Right forelimb (tissue), 1 donor: ENCODE results near the gene IL17C.

Source experiments
- DNase-seq: peaks from one replicate; pipeline ENCODE4 v3.0.0-alpha.2; 2018

IL17C gene

DNA sequence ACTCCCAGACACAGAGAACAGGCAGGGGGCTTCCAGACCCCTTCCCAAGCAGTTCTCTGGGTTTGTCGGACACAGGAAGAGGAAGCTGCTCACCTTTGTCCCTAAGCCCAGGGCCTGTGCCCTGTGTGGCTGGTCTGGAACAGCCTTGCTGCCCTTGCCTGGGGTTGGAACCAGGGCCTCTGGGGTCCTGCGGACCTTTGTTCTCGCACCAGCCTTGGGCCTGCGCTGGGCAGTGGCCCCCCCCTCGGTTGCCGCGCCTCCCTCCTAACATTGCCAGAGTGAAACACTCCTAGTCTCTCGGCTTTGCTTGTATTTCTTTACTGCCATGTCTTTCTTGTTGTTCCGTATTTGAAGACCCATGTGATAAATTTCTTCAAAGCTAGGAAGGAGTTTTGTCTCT lies 8.5 kb upstream of the IL17C start:
- no peak for DNase-seq

DNA sequence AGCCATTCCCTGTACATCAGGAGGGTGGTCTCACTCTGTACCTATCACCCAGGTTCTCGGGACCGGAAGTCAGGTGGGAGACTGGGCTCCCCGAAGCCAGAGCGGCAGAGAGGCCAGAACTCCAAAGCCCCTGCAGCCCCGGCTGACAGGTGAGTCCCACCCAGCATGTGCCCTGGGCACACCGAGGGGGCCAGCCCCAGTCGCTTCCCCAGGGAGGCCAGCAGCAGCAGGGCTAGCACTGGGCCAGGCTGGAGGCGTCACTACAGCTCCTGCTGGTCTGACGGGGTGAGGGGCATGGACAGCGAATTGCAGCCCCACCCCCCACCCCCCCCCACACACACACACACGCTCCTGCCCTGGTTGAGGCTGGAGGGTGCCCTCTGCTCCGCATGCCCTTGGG lies 7.9 kb upstream of the IL17C start:
- DNase-seq: no peak

DNA sequence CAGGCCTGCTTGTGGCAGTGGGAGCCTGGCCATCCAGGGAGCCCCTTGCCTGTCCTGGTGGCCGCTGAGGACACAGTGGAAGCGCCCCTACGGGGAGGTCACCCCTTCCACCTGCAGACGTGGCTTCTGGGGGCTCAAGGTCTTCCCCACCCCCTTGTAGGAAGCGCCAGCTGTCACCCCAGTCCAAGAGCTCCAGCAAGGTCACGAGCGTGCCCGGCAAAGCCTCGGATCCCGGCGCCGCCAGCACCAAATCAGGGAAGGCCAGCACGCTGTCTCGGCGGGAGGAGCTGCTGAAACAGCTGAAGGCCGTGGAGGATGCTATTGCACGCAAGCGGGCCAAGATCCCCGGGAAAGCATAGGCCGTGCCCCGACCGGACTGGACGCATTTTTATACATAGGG lies 7.4 kb upstream of the IL17C start:
- DNase-seq: no peak

DNA sequence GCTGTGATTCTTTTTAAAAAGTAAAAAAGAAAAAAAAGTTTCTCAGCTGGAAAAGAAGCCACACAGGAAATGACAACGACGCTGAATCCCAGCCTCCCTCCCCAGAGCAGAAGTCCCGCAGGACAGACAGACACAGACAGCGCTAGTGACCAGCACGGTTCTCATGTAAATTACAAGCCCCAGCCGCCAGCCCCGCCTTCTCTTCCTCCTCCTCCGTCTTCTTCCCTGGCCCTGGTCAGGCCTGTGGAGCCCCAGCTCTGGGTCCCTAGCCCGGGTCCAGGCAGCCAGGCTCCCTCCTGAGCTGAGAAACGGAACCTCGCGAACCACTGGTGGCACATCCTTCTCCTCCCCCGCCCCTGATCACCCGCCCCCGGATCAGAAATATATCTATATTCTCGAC lies 7.0 kb upstream of the IL17C start:
- DNase-seq: no peak

DNA sequence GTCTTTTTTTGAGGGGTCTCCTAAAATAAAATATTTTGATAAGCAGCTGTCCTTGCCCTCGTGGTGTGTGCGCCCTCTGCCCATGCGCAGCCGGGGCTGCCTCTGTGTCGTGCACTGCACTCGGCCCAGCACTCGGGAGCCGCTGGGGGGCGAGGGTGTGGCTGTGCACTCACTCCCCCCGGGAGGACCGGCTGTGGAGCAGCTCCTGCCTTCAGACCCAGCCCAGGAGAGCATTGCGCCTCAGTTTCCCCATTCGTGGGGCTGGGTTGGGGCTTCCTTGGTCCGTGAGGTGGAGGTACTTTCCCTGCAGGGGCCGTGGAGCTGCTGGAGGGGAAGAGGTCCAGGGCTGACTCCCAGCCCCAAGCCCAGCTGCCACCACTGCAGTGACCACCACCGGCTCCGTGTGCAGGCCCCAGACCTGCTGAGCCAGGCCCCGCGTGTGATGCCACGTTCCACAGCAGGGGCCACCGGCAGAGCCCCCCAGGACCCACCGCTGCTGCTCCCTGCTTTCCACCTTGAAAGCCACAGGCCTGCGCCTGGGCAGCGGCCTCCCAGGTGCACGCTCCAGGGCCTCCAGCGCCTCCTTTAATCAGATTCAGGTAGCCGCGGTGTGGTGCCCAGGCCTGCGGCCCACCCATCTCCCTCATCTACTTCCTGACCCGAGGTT lies 6.3 kb upstream of the IL17C start:
- DNase-seq: no peak

DNA sequence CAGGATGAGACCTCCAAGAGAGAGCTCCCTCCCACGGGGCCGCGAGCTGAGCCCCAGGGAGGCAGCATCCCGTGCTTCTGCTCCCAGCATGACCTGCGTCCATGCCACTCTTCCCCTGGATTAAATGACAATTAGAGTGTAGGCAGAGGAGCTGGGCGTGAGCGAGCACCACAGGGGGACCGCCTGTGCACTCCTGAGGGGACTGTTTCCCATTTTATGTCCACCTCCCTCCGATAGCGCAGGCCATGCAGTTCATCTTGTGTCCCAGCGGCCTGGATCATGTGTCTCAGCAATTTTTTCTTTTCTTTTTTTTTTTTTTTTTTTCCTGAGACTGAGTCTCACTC lies 5.8 kb upstream of the IL17C start:
- DNase-seq: no peak

DNA sequence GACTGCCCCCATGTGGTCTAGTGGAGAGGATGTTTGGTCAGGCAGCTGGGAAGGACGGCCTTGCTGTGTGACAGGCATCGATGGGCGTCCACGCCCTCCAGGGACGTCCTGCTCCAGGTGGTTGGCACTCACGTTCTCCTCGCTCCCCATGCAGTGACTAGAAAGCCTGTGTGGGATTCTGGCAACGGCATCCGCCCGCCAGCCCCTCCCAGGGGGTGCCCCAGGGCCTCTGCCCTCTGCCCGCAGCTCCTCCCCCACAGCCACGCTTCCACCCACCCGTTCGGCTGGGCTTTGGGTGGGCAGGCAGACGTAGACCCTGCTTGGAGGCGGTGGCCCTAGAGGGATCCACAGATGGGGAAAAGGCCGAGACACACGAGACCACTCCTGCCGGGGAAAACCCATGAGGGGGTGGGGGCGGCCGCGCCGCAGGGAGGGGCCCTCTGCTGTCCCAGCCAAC lies 4.7 kb upstream of the IL17C start:
- DNase-seq: no peak

DNA sequence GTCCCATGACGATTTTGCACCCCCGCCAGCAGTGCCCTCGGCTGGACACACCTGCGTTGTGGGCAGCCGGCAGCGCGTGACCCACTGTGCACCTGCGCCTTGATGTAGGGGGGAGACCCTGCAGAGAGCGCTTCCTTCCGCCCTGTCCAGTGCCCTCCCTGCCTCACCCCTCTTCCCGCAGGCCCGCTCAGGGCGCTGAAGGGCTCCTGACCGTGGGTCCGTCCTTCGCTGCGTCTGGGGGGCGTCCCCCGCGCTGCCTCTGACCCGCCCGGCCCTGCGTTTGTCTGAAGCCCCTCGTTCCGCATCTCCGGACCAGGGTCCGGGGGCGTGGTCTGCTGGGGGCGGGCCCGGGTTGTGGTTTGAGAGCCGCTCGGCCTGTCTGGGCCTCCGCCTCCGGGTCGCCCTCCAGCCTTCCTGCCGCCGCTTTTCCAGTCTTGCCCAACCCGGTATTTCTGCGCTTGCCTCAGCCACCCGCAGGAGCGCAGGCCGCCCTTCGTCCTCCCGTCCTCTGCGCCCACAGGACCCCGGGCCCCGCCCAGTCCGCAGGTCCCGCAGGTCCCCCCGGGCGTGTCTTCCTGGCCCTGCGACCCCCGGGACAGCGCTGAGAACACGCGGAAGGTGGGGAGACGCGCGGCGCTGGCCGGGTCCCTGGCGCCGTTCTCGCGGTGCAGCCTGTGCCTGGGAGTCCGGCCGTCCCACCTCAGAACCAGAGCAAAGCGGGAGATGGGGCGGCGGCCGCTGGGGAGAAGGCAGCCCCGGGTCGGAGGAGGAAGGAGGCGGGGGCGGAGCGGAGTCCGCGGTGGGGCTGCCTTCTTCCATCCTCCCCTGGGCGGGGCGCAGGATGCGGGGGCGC lies 4.0 kb upstream of the IL17C start:
- DNase-seq: peak; percentile 61

DNA sequence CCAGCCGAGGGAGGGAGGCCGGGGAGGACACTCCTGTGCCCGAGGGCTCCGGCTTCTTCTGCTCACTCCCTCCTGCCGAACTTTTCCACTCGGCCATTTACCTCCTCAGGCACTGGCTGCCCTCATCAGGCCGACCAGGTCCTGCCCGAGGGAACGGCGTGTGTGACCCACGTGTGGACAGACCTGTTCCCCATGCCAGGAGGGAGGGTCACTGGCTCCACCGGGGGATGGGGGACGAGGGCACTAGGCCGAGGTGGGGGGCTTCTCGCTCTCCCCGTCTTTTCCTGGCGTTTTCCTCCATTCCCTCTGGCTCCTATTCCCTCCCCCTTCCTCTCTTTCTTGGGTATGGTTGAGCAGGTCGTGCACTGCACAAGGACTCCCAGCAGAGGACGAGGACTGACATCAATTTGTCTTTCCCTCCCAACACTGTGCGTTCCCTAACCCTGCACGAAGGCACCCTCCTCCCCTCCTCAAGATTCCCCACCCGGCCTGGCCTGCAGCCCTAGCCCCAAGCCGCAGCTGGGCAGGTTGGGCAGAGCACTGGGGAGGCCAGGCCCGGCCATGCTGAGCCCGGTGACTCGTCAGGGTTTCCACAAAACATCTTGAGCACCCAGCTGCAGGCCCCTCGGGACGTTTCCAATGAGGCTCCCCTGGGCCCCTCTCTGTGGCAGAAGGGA lies 3.2 kb upstream of the IL17C start:
- DNase-seq: no peak

DNA sequence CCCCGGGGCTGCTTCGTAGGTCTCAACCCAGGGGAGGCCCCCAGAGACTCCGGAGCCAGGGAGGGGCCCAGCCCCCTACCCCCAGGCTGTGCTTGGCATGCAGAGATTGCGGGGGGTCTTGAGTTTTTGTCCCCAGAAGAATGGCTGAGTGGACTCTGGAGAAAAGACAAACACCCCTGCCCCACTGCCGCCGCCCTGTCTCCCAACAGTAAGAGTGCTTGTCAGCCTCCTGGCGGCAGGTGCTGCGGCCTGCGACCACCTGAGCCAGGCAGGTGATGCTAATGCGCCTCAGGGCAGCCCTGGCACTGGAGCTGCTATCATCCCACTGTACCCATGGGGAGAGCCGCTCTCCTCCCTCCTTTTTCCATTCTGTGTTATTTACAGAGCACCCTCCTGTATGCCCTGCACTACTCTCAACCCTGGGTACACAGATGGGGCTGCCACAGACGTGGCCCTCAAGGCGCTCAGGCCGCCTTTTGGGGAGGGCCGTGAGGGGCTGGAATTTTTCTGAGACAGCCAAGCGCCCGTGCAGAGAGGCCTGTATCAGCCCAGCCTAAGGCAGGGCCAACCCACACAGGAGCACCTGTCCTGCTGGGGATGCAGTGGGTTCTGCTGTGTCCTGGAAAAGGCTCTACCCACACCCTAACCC lies 2.6 kb upstream of the IL17C start:
- DNase-seq: no peak

DNA sequence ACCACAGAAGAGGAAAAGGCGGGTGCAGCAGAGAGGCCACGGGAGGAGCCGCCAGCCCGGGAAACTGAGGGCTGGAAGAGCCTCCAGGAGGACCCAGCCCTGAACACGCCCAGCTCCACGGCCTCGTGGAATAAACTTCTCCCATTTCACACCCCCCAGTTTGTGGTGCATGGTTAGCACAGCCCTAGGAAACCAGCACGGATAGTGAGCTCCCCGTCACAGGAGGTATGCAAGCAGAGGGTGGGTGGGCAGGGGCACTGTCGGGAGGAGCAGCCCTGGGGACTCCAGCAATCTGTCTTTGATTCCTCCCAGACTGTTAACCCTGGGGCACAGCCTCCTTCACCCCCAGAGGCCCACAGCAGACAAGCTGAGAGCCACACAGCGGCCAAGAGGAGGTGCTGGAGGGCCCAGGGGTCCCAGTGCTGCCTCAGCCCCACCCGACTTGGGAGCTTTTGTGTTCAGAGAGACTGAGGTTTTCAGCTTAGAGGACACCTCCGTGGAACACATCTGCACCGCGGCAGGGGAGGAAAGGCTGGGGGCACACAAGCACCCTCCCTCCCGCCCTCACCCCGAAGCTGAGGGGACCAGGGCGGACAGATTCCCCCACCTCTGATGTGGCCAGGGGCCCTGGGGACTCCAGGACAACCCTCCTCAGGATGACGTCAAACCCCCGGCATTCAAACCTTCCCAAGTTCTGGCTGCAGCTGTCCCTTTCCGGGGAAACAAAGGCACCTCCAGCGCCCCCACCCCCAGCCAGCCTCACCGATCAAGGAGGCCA lies 1.7 kb upstream of the IL17C start:
- no peak for DNase-seq

DNA sequence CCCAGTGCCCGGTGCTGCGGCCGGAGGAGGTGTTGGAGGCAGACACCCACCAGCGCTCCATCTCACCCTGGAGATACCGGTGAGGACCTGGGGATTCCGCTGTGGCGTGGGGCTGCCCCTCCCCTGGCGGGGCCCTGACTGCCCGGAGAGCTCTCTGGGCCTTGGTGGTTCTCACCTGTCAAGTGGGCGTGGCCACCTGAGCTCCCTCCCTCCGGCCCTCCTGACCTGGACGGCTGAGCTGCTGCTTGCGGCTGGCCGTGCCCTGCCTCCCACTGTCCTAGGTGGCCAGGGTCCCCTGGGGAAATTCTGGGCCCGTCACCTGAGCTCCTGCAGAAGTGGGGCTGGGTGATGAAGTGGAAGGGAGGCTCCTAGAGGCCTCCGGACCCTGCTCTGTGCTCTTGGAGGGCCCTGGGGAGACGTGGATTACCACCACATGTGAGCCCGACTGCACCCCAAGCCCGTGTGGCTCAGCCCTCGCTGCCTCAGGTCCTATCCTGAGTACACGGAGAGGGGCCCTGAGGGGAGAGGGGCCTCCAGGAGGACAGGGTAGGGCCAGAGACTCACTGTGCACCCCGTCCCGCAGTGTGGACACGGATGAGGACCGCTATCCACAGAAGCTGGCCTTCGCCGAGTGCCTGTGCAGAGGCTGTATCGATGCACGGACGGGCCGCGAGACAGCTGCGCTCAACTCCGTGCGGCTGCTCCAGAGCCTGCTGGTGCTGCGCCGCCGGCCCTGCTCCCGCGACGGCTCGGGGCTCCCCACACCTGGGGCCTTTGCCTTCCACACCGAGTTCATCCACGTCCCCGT lies 1.1 kb downstream of the IL17C start:
- DNase-seq: no peak

DNA sequence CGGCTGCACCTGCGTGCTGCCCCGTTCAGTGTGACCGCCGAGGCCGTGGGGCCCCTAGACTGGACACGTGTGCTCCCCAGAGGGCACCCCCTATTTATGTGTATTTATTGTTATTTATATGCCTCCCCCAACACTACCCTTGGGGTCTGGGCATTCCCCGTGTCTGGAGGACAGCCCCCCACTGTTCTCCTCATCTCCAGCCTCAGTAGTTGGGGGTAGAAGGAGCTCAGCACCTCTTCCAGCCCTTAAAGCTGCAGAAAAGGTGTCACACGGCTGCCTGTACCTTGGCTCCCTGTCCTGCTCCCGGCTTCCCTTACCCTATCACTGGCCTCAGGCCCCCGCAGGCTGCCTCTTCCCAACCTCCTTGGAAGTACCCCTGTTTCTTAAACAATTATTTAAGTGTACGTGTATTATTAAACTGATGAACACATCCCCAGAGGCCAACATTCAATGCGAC lies 1.7 kb downstream of the IL17C start:
- DNase-seq: no peak

DNA sequence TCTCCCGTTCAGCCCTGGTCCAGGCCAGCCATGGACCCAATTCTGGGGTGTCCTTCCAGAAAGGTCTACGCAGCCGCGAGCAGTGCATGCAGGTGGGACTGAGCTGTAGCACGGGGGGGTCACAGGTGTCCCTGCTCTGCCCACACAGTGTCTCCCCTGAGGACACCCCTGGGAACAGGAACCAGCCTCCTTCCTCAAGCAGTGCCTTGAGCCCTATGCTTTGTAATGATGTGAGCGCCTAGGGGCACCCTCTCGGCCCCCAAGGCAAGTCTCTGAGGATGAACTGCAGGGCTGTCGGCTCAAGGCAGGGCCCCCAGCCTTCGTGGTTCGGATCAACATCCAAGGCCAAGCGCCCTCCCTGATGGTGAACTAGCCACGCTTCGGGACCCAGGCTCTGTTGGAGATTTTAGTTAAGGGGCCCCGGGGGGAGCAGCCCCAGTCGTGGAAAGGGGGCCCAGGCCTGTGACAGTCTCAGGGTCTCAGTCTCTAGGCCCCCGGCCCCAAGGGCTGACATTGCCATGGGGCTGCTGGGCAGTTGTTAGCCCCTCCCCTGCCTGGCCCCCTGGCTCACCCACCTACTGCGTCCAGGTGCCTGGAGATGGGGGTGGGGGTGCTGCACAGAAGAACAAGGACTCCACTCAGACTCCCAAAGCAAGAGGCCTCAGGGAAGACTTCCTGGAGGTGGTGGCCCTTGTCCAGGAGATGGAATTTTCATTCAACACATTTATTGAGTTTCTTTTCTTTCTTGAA lies 2.3 kb downstream of the IL17C start:
- DNase-seq: no peak

DNA sequence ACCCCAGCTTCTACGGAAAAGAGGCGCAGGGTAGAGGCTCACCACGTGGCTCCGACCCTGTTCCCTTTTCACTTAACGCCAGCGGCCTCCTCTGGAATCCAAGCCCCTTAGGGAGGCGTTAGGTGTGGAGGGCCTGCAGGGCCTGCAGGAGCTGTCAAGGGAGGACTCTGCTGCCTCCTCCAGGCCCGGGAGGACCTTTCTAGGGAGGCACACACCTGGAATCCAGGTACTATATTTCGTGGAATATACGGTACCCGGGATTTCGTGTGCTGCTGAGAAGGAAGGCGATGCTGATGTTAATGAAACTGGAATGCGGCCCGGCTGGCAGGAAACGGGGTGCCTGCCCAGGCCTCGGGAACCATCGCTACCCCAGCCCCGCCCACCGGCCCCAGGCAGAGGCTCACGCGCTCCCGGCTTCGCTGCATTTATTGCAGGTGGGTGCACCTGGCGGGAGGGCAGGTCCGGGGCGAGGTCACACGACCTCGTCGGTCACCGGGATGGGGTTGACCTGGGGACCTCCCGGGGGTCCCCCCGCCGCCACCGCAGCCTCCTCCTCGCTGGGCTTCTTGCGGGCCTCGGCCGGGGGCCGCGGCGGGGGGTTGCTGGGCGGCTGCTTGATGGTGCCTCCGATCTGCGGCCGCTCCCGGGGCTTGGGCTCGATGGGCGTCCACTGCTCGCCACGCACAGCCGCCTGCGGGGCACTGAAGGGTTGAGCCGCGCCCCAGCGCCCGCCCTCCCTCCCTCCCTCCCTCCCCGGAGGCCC lies 4.7 kb downstream of the IL17C start:
- no peak for DNase-seq

DNA sequence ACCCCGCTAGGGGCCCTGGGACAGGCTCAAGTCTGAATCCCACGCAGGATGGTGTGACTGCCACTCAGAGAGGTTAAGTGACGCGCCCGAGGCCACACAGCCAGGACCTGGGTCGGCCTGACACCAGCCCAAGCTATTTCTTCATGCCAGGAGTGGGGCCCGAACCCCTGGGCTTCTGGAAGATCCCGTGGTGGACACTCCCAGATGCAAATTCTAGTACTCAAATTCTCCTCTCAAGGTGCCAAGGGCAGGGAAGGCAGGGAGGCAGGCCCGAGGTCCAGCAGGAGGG lies 5.2 kb downstream of the IL17C start:
- no peak for DNase-seq

DNA sequence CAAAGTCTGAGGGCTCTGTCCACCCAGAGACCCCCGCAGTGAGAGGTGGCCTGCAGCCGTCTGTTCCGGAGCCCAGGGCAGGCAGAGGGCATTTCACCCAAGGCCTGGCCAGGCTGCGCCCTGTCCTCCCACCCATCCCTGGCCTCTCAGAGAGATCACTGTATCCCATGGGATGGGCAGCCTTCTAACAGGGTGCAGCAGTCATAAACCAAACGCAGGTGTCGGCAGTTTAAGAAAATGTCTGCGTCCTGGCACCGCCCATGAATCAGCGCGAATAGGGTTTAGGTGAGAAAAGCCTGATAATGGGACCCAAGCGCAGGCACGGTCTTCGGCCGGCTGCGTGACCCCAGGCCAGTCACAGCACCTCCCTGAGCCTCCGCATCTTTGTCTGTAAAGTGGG lies 7.1 kb downstream of the IL17C start:
- no peak for DNase-seq

DNA sequence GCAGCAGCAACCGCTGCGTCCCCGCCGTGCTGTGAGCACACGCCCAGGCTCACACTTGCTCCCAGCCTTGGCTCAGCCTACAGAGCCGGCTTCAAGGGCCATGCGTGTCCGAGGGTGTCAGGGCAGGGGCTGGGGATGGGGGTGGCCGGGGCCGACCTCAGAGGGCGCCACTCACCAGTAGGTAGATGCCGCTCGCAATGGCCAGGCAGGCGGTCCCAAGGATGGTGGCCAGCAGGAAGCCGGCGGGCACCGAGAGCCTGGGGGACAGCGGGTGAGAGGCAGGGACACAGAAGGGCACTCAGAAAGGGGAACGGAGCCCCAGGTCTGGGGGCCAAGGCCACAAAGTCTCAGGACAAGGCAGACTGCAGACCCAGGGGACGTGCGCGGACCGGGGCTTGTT lies 7.6 kb downstream of the IL17C start:
- no peak for DNase-seq

DNA sequence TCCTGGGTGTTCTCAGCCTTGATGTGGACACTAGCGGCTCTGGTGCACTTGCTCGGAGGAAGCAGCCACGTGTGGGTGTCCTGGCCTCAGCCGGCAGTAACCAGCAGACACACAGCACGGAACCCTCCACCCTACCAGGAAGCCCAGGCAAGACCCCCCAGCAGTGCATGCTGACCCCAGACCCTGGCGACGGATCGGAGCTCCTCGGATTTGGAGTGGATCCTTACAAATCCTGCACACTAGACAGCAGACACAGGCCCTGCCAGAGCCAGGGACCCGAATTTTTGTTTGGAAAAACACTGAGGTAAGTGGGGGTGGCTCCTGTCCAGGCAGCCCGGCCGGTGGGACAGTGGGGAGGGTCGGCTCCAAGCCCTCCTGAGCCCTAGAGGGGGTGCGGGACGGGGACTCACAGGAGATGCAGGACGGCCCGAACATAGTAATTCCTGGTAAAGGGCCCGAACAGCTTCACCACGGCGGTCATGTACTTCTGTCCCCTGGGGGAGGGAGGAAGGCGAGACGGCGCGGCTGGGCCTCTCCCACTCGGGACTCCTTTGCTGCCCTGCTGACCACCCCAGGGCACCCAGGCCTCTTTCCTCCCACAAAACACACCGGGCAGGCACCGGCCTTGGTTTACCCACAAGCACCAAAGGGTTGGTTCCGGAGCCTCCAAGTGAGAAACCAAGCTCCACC lies 8.1 kb downstream of the IL17C start:
- no peak for DNase-seq
